GM10248 (cell line): ENCODE results near the gene GATAD2A.

Source experiments
- CTCF ChIA-PET: fragments of 300-600 bp; sonication (Branson Sonifier 250); formaldehyde crosslinking; extraction: SDS; loops from one replicate; lab custom pipeline; 2021; ENCODE audit warnings: antibody characterized with exemption; lab: Yijun Ruan, JAX
- POLR2A ChIA-PET: fragments of 350-650 bp; sonication (Branson Sonifier 250); formaldehyde crosslinking; extraction: SDS; loops from one replicate; lab custom pipeline; 2020; ENCODE audit warnings: antibody characterized with exemption; lab: Yijun Ruan, JAX
- DNase-seq: peaks from one replicate; pipeline ENCODE4 v3.0.0; 2012; ENCODE audit errors: extremely low spot score
- TF ChIP-seq, protein P1 (sequence below): IDR thresholded peaks from 2 replicates; pipeline ENCODE4 v1.5.1; 2012; ENCODE audit warnings: mild to moderate bottlenecking, low read depth; ENCODE audit errors: extremely low read depth, missing control alignments, control extremely low read depth

GATAD2A gene

DNA sequence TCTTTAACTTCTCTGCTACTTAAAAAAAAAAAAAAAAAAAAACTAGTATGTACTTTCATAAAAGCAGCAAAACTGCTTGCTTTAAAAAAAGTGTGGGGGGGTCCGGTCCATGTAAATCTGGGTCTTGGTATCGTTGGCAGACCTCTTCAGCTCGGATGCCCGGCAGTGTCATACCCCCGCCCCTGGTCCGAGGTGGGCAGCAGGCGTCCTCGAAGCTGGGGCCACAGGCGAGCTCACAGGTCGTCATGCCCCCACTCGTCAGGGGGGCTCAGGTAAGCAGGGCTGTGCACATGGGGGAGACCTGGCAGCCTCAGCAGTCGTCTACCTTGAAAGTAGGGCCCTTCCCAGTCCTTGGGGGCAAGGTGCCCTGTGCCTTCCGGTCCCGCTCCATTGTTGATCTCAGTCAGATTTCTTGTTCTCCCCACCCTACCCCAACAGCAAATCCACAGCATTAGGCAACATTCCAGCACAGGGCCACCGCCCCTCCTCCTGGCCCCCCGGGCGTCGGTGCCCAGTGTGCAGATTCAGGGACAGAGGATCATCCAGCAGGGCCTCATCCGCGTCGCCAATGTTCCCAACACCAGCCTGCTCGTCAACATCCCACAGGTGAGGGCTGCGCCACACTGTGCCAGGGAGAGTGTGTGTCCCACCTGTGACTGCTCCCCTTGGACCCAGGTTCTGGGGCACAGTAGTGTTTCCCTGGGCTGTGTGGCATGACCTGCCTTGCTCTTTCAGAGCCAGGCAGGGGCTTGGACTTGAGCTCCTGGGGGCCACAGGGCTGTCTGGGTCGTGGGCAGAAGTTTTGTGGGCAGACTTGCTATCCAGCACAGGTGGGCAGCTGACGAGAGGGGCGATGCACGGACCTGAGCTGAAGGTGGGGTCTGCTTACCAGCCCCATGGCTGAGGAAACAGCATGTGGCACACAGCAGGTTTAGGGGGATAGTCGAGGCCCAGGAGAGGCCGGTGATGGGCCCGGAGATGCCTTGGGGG is 90.4 kb downstream of the GATAD2A start:
- TF ChIP-seq, protein P1, sequence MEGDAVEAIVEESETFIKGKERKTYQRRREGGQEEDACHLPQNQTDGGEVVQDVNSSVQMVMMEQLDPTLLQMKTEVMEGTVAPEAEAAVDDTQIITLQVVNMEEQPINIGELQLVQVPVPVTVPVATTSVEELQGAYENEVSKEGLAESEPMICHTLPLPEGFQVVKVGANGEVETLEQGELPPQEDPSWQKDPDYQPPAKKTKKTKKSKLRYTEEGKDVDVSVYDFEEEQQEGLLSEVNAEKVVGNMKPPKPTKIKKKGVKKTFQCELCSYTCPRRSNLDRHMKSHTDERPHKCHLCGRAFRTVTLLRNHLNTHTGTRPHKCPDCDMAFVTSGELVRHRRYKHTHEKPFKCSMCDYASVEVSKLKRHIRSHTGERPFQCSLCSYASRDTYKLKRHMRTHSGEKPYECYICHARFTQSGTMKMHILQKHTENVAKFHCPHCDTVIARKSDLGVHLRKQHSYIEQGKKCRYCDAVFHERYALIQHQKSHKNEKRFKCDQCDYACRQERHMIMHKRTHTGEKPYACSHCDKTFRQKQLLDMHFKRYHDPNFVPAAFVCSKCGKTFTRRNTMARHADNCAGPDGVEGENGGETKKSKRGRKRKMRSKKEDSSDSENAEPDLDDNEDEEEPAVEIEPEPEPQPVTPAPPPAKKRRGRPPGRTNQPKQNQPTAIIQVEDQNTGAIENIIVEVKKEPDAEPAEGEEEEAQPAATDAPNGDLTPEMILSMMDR, result no peak
- ChIA-PET CTCF (interaction anchor here (1.0 to 1.1 kb wide), 2 partner anchors 111 to 130 kb away, joined by 3 read pairs; no protein-coding TSS in a partner anchor), POLR2A (no interaction called here)
- no peak for DNase-seq

DNA sequence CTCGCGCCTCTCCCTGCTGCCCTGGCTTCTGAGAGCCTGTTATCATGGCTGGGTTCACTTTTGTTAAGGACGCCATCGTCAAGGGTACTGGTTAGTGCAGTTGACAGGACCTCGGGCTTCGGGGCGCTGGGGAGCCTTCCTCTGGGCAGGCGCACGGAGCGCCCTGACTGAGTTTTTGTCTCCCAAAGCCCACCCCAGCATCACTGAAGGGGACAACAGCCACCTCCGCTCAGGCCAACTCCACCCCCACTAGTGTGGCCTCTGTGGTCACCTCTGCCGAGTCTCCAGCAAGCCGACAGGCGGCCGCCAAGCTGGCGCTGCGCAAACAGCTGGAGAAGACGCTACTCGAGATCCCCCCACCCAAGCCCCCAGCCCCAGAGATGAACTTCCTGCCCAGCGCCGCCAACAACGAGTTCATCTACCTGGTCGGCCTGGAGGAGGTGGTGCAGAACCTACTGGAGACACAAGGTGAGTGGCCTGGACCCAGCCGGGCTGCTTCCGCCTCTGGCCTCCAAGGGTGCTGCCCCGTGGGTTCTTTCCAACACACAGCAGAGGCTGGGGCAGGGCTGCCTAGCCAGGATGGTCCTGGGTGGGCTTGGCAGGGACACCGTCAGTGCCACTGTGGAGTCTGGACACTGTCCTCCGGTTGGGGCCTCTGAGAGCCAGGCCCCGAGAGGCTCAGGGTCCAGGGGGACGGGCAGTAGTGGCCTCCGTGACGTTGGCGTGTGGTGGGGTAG is 92.9 kb downstream of the GATAD2A start:
- DNase-seq, result no peak
- ChIA-PET CTCF (no interaction called here), POLR2A (no interaction called here)
- TF ChIP-seq, protein P1, result no peak

DNA sequence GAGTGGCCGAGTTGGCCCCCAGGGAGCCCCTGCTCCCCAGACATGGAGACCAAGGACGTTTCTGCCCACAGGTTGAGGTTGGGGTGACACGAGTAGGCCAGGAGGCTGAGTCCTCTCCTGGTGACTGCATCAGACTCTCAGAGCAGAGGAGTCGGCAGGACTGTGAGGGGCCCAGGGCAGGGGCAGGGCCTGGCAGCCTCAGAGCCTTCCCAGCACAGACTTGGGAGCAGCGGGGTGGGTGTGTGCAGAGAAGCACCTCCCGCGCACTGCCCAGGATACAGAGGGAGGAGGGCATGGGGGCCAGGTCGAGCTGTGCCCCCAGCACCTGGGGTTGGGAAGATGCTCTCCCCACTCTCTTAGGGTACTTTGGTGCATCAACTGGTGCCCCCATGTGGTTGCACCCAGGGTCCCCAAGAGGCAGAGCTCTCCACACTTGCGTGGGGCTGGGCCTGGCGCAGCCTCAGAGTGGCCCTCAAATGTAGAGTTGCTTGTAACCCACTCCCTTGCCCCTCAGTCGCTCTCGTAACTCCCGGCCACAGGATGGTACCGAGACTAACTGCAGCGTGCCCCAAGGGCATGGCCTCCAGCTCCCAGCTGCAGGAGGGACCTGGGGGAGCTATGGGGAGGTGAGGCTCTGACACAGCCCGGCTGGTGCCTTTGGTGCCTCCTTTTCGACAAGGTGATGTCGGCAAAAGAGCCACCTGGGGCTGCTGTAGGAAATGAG is 94.0 kb downstream of the GATAD2A start:
- TF ChIP-seq, protein P1, result no peak
- DNase-seq, result no peak
- POLR2A ChIA-PET, result no interaction called here
- CTCF ChIA-PET, result interaction anchor here (1.3 kb wide), 1 partner anchor 8 kb away, joined by 3 read pairs; no protein-coding TSS in a partner anchor

DNA sequence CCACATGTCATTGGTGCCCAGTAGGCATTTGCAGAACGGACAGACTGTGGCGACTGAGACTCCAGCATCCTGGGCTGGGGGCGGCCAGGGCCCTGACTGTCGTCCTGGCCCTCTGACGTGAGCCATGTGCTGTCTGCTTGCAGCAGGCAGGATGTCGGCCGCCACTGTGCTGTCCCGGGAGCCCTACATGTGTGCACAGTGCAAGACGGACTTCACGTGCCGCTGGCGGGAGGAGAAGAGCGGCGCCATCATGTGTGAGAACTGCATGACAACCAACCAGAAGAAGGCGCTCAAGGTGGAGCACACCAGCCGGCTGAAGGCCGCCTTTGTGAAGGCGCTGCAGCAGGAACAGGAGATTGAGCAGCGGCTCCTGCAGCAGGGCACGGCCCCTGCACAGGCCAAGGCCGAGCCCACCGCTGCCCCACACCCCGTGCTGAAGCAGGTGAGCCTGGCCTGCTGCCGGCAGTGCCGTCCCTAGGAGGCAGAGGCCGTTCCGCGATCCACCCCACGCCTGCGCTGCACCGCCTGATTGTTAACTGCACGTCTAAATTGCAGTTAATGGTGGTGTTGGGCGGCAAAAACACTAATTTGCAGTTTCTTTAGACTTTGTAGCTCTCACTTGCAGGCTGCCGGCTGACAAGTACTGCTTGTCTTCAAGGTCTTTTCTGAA is 95.6 kb downstream of the GATAD2A start:
- TF ChIP-seq, protein P1, result no peak
- DNase-seq, result no peak
- ChIA-PET CTCF (interaction anchor here (1.0 kb wide), 1 partner anchor 10 kb away, joined by 3 read pairs; no protein-coding TSS in a partner anchor), POLR2A (no interaction called here)

DNA sequence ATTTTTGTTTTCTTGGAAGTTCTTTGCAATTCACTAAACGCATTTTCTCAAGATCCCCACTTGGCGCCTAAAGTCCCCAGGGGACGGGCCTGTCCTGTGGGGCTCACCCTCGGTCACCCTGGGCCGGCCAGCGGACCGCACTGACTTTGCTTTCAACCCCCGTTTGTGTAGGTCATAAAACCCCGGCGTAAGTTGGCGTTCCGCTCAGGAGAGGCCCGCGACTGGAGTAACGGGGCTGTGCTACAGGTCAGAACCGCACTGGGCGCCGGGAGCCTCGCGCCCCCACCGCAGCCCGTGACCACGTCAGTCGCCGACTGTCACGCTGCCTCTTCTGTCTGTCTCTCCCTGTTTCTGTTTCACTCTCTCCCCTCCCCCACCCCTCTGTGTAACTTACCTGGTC is 96.3 kb downstream of the GATAD2A start:
- no peak for DNase-seq
- ChIA-PET CTCF (interaction anchor here (1.5 kb wide), 1 partner anchor 51 kb away, joined by 3 read pairs; no protein-coding TSS in a partner anchor), POLR2A (no interaction called here)
- TF ChIP-seq, protein P1, result no peak
